ENCODE data around the gene LRRN2.
"Not testable (repeated sequence)": the region's sequence is repeated elsewhere in the genome, so short reads cannot be mapped to it uniquely, and the experiment has no call there.

LRRN2 gene

GRCh38 chr1:204658295-204658694 is 27.2 kb downstream of the LRRN2 start:
- DNase-seq: no peak

- DNase-seq: no peak
These were observed 31.8 kb downstream of the LRRN2 start for GRCh38 chr1:204653590-204654340.

- DNase-seq: no peak
These were observed 33.0 kb downstream of the LRRN2 start for GRCh38 chr1:204652497-204652896.

GRCh38 chr1:204651843-204652421 is 33.6 kb downstream of the LRRN2 start:
- no peak for DNase-seq

GRCh38 chr1:204650911-204651570 is 34.5 kb downstream of the LRRN2 start:
- DNase-seq: no peak

GRCh38 chr1:204649721-204650521 is 35.6 kb downstream of the LRRN2 start:
- no peak for DNase-seq

- no peak for DNase-seq
These were observed 37.0 kb downstream of the LRRN2 start for GRCh38 chr1:204648576-204648975.

- no peak for DNase-seq
These were observed 37.8 kb downstream of the LRRN2 start for GRCh38 chr1:204647805-204648153.

GRCh38 chr1:204647114-204647804 is 38.3 kb downstream of the LRRN2 start:
- DNase-seq: no peak

GRCh38 chr1:204645666-204646065 is 39.9 kb downstream of the LRRN2 start:
- DNase-seq: no peak

GRCh38 chr1:204645251-204645650 is 40.3 kb downstream of the LRRN2 start:
- DNase-seq: no peak

GRCh38 chr1:204643503-204643902 is 42.0 kb downstream of the LRRN2 start:
- no peak for DNase-seq

- no peak for DNase-seq
These were observed 43.6 kb downstream of the LRRN2 start for GRCh38 chr1:204641936-204642335.

GRCh38 chr1:204641455-204641854 is 44.1 kb downstream of the LRRN2 start:
- no peak for DNase-seq

GRCh38 chr1:204640578-204640977 is 45.0 kb downstream of the LRRN2 start:
- no peak for DNase-seq

- DNase-seq: no peak
These were observed 51.2 kb downstream of the LRRN2 start for GRCh38 chr1:204634260-204634910.

GRCh38 chr1:204633665-204634064 is 51.9 kb downstream of the LRRN2 start:
- DNase-seq: no peak

- DNase-seq: no peak
These were observed 55.2 kb downstream of the LRRN2 start for GRCh38 chr1:204630132-204630905.

GRCh38 chr1:204629459-204629858 is 56.1 kb downstream of the LRRN2 start:
- DNase-seq: not testable (repeated sequence)

- DNase-seq: no peak
These were observed 56.7 kb downstream of the LRRN2 start for GRCh38 chr1:204628868-204629267.

GRCh38 chr1:204627436-204627835 is 58.1 kb downstream of the LRRN2 start:
- DNase-seq: no peak
